Globus pallidus (tissue), 1 donor: Measurements from ENCODE around the gene RBM3.
"Not testable (repeated sequence)": the region's sequence is repeated elsewhere in the genome, so short reads cannot be mapped to it uniquely, and the experiment has no call there.

ENCODE experiments used
- DNase-seq: peaks from one replicate; pipeline ENCODE4 v3.0.0-alpha.2; 2015; ENCODE audit warnings: low spot score

RBM3 gene

DNA sequence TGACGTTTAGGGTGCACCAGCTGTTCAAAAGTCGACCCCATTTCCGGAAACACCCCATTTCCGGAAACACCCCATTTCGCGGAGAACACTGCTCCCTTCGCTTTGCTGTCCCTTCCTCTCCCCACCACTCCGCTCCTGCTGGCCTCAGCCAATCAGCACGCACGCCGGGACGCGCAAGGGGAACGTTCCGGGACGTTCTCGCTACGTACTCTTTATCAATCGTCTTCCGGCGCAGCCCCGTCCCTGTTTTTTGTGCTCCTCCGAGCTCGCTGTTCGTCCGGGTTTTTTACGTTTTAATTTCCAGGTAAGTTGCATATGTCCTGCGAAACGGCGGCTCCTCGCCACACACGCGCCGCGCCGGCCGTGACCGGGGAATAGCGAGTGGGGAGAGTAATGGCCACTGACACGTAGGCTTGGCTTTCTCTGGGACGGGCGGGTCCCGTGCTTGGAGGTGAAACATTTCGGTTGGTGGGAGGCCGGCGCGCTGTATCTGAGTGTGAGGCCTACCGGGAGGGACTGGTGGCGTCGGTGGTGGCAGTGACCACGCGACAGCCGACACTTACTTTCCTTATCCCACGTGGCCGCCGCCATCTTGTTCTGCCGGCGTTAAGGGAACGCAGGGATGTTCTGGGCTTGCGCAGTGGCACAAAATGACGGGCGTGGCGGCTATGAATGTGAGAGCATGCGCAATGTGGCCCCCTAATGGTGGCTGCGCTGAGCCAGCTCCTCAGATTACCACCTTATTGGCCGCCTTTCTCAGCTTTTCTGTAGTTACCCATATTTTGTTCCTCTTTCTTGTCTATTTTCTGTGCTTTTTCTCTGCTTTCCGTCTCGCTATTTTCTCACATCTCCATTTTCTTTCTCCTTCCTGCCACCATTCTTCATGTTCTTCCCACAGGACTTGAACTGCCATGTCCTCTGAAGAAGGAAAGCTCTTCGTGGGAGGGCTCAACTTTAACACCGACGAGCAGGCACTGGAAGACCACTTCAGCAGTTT, at the start of gene RBM3:
Gene RBM3, plus strand, starts transcription at position 215 of the 997 bp plus-strand sequence. Its CDS starts 697 bp downstream, at position 912.
- DNase-seq: peak; percentile 93

DNA sequence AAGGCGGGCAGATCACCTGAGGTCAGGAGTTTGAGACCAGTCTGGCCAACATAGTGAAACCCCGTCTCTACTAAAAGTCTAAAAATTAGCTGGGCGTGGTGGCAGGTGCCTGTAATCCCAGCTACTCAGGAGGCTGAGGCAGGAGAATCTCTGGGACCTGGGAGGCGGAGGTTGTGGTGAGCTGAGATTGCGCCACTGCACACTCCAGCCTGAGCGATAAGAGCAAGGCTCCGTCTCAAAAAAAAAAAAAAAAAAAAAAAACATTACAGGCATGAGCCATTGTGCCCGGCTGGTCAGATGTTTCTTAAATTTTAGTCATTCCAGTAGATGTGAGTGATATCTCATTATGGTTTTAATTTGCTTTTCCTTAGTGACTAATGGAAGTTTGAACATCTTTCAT, 48.4 kb upstream of the RBM3 start:
- not testable (repeated sequence) for DNase-seq

DNA sequence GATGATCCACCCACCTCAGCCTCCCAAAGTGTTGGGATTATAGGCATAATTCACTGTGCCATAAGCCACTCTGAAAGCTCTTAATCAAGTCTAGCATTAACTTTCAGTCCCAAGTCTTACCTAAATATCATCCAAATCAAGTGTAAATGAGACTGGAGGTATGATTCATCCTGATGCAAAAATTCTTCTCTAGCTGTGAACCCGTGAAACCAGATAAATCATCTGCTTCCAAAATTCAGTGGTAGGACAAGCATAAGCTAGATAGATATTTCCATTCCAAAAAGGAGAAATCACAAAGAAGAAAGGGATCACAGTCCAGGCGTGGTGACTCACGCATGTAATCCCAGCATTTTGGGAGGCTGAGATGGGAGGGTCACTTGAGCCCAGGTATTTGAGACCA, 43.5 kb upstream of the RBM3 start:
- DNase-seq: no peak

DNA sequence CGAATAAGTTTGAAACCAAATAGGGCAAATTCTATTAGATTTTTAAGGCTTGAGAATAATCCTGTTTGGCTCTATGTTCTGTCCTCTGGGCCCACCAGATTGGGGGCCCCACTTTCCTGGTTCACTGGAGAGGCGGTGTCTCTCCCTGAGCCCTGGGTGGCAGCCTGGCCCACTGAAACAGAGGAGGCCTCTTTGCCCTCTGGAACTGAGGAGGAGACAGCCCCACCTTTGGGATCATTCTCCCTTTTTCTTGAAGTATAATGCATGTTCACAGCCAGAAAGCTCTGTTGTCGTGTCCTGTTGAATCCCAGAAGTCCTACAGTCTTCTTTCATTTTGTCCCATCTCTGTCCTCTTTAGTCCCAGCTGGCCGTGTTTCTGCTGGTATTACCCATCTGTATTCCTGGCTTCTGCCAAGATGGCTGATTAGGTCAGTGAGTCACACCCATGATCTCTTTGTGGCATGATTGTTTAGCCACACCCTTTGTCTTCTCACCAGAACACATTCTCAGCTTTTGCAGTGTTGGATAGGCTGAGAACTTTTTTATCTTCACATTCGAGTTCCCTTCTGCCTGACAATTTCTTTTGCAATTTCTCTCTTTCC, 42.8 kb upstream of the RBM3 start:
- DNase-seq: no peak

- DNase-seq: no peak
These were observed 42.1 kb upstream of the RBM3 start for GRCh38 chrX:48532161-48532560.

DNA sequence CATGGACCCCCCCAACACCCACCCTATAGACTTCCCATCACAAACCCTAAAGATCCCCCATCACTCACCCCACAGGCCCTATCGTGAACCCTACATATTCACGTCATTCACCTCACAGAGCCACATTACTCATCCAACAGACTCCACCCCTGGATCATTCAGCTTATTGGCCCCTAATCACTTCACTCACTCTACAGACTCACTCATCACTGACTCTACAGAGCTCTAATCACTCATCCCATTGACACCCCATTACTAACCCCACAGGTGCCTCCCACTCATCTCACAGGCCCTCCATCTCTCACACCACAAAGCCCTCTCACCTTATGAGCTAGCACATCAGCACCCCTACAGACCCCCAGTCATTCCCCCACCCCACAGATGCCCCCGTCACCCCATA, 41.1 kb upstream of the RBM3 start:
- DNase-seq: no peak

- DNase-seq: no peak
These were observed 35.5 kb upstream of the RBM3 start for GRCh38 chrX:48538641-48539344.

- DNase-seq: peak; percentile 93
These were observed 34.8 kb upstream of the RBM3 start, which contains the start of gene TBC1D25 for GRCh38 chrX:48539345-48540027. TSS of gene TBC1D25 (plus strand) at chrX:48539714. CDS start at chrX:48539798, 84 bp downstream.

GRCh38 chrX:48540028-48540375, 34.3 kb upstream of the RBM3 start:
- DNase-seq: peak; percentile 35

DNA sequence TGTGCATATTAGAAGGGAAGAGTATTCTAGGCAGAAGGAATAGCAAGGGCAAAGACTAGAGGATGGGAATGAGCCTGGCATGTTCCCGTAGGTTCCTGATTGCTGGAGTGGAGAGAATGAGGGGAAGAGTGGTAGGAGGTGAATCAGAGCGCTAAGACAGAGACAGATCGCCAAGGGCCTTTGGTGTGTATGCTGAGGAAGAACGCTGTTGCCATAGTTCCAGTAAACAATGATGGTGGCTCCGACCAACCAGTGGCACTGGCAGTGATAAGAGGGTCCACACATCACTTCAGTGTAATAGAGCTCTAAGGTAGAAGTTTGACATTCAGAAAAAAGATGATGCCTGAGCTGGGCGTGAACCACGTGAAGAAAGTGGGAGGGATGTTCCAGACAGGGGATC, 33.8 kb upstream of the RBM3 start:
- no peak for DNase-seq

- no peak for DNase-seq
These were observed 33.0 kb upstream of the RBM3 start for GRCh38 chrX:48541140-48541814.

DNA sequence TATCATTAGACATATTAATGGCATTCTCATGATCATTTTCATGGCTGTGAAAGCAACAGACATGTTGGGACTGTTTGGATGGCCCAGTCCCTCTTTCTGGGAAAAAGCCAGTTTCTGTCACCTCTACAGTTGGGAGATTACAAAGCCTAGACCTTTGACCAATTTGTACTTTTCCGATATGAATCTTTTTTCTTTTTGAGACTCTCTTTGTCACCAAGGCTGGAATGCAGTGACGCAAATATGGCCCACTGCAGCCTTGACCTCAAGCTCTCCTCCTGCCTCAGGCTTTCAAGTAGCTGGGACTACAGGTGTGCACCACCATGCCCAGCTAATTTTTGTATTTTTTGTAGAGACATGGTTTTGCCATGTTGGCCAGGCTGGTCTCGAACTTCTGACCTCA, 25.4 kb upstream of the RBM3 start:
- DNase-seq: no peak

DNA sequence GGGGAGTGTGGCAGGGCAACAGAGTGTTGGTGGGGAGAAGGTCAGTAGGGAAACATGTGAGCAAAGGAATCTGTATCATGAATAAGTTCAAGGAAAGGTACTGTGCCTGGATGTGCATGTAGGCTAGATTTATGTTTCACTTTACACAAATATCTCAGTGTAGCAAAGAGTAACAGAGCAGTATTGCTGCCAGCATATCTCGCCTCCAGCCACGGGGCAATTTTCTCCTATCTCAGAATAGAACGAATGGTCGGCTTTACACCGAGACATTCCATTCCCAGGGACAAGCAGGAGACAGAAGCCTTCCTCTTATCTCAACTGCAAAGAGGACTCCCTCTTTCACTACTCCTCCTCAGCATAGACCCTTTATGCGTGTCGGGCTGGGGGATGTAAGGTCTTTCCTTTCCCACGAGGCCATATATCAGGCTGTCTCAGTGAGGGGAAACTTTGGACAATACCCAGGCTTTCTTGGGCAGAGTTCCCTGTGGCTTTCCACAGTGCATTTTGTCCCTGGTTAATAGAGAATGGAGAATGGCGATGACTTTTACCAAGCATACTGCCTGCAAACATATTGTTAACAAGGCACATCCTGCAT, 18.5 kb upstream of the RBM3 start:
- not testable (repeated sequence) for DNase-seq

- no peak for DNase-seq
These were observed 16.0 kb upstream of the RBM3 start for GRCh38 chrX:48558271-48558670.

DNA sequence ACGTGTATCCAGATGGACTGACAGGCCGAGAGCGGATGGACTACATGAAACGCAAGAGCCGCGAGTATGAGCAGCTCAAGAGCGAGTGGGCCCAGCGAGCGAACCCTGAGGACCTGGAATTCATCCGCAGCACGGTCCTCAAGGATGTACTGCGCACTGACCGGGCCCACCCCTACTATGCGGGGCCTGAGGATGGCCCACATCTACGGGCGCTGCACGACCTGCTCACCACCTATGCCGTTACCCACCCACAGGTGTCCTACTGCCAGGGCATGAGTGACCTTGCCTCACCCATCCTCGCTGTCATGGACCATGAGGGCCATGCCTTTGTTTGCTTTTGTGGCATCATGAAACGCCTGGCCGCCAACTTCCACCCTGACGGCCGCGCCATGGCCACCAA, 14.6 kb upstream of the RBM3 start:
- DNase-seq: no peak

DNA sequence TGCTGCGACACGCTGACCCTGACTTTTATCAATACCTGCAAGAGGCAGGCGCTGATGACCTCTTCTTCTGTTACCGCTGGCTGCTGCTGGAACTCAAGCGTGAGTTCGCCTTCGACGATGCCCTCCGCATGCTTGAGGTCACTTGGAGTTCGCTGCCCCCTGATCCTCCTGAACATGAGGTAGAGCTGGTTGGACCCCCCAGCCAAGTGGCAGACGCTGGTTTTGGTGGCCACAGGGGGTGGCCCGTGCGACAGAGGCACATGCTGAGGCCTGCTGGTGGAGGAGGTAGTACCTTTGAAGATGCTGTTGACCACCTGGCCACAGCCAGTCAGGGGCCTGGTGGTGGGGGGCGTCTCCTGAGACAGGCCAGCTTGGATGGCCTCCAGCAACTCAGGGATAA, 14.2 kb upstream of the RBM3 start:
- no peak for DNase-seq

- DNase-seq: no peak
These were observed 13.6 kb upstream of the RBM3 start for GRCh38 chrX:48560681-48561080.

DNA sequence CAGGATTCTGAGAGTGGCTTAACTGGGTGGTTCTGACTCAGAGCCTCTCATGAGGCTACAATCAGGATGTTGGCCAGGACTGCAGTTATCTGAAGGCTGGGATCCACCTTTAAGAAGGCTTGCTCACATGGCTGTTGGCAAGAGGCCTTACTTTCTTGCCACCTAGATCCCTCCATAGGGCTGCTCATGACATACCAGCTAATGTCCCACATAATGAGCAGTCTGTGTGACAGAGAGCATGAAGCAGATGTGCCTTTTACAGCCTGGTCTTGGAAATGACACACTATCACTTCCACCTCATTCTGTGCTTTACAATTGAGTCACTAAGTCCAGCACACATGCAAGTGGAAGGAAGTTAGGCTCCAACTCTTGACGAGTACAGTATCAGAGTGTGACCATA, 4.3 kb upstream of the RBM3 start:
- no peak for DNase-seq

DNA sequence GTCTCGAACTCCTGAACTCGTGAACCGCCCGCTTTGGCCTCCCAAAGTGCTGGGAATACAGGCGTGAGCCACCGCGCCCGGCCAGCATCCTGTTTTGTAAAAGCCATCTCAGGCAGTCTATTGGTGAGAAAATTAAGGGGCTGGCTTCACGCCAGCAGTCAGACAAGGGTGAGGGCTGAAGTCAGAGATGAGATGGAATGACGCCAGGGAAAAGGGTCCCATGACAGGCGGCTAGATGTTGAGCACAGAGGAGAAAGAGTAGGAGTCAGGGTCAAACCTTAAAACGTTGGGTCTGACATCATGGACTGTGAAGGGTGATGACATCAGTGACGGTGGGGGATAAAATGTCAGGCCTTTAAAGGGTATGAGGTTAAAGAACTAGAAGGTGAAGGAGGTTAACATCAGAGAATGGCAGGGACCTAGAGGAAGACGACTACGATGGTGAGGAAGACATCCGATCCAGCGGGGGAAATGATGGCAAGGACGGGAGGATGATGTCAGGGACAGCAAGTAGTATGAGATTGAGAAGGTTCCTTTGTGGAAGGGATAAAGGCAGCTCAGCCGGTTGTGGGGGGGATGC, 504 bp upstream of the RBM3 start:
- no peak for DNase-seq

DNA sequence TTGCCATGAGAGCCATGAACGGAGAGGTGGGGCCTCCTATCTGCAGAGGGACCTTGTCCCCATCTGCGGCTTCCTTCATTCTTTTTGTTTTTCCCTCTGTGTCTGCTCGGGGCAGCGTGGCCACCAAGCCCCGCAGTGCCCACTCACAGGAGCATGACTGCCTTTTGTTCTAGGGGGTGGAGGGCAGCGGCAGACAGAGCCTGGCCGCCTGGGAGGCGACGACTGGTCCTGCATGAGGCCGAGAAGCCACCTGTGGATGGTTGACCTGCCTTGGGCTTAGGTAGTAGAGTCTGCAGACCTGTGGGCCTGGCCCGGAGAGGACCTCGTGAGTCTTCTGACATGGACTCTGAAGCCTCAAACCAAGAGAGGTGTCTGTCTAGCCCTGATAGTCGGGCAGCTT, 1.4 kb downstream of the RBM3 start:
- no peak for DNase-seq

GRCh38 chrX:48576108-48576507, 1.8 kb downstream of the RBM3 start:
- DNase-seq: no peak
